K562 (cell line): Measurements from ENCODE around the gene DYNC2LI1. TPM values are rescaled to one million over a fixed set of nuclear protein-coding genes. Genes with fewer than 3 reads are reported as not detected.

Experiments used
- ATAC-seq: fragments of 200-7000 bp; cut with Tn5 transposase; 3 replicates; pipeline ENCODE4 v1.9.1; 2020; ENCODE audit warnings: moderate library complexity
- BruUV-seq: library from RNA; stranded (reverse); fragments of 400-500 nt; replicated peaks from 2 replicates; lab custom pipeline; 2021; lab: Mats Ljungman, UMichigan
- CTCF ChIA-PET: fragments of 300-600 bp; formaldehyde crosslinking; extraction: SDS; loops from one replicate; lab custom pipeline; 2021; ENCODE audit warnings: low intra/inter-chr PET ratio; lab: Yijun Ruan, JAX
- POLR2A ChIA-PET: fragments of 300-600, 350-650 bp; sonication (Branson Sonifier 250); formaldehyde crosslinking; extraction: SDS; loops from one replicate; lab custom pipeline; 2021; ENCODE audit warnings: antibody characterized with exemption, inconsistent platforms; lab: Yijun Ruan, JAX
- DNase-seq, 4 experiments: peaks; one replicate each; pipeline versions ENCODE4 v3.0.0 to v3.0.0-alpha.2; 2011 to 2018; ENCODE audit warnings: low spot score in 3 of 4, mixed read lengths in 3 of 4; ENCODE audit errors: extremely low read depth in 1 of 4
- FAIRE-seq: peaks from 2 replicates; lab custom pipeline; 2011; peaks lifted over from hg19 to GRCh38; lab: Jason Lieb, UNC
- H2AFZ ChIP-seq: 2 replicates; pipeline ENCODE4 v1.6.0; 2011; ENCODE audit warnings: low read depth, low read length, control low read depth, inconsistent platforms
- H3K27ac ChIP-seq: fragments of 200-600 bp; 3 replicates; pipeline ENCODE4 v1.8.0; 2011; ENCODE audit warnings: low read depth, mild to moderate bottlenecking, control low read depth, inconsistent platforms, low read length, moderate library complexity, mixed read lengths; ENCODE audit errors: extremely low read depth
- H3K27me3 ChIP-seq, 2 experiments: fragments of 300-600 bp in 1 of 2; 2 replicates in 1 of 2; 3 replicates in 1 of 2; pipeline versions ENCODE4 v1.6.0 to v1.8.0; 2011; ENCODE audit warnings: inconsistent platforms in 2 of 2, low read length in 2 of 2, mild to moderate bottlenecking in 1 of 2, mixed read lengths in 1 of 2, moderate library complexity in 1 of 2; ENCODE audit not compliant: control insufficient read depth in 2 of 2, insufficient read depth in 2 of 2
- H3K36me3 ChIP-seq: fragments of 300-600 bp; 3 replicates; pipeline ENCODE4 v1.8.0; 2011; ENCODE audit warnings: mild to moderate bottlenecking, low read length, inconsistent platforms; ENCODE audit not compliant: control insufficient read depth, insufficient read depth
- H3K4me1 ChIP-seq, 2 experiments: fragments of 200-600 bp in 1 of 2; replicated peaks in 1 of 2; 2 replicates in 1 of 2; 3 replicates in 1 of 2; pipeline versions ENCODE4 v1.5.1 to v1.8.0; 2011; ENCODE audit warnings: inconsistent platforms in 2 of 2, low read length in 2 of 2, mild to moderate bottlenecking in 1 of 2, mixed read lengths in 1 of 2, moderate library complexity in 1 of 2; ENCODE audit not compliant: control insufficient read depth in 2 of 2, insufficient read depth in 2 of 2
- H3K4me2 ChIP-seq: 2 replicates; pipeline ENCODE4 v1.6.1; 2011; ENCODE audit warnings: low read length, control low read depth, inconsistent platforms, mixed read lengths; ENCODE audit not compliant: insufficient read depth
- H3K4me3 ChIP-seq: fragments of 200-600 bp; sonication (generic), shearing (Covaris generic); 2 replicates; pipeline ENCODE4 v1.5.1; 2016; ENCODE audit warnings: control low read depth, inconsistent platforms
- H3K79me2 ChIP-seq: fragments of 200-600 bp; 3 replicates; pipeline ENCODE4 v1.8.0; 2011; ENCODE audit warnings: low read length, inconsistent platforms; ENCODE audit not compliant: control insufficient read depth, insufficient read depth
- H3K9ac ChIP-seq, 2 experiments: 2 replicates each; pipeline versions ENCODE4 v1.6.0 to v1.6.1; 2011; ENCODE audit warnings: low read depth in 2 of 2, low read length in 2 of 2, control low read depth in 1 of 2, inconsistent platforms in 1 of 2, mild to moderate bottlenecking in 1 of 2, mixed read lengths in 1 of 2; ENCODE audit not compliant: insufficient read depth in 1 of 2
- H3K9me1 ChIP-seq: one replicate; pipeline ENCODE4 v1.6.0; 2011; ENCODE audit warnings: inconsistent platforms, mild to moderate bottlenecking, low read length, moderate library complexity; ENCODE audit not compliant: control insufficient read depth, insufficient read depth
- H3K9me3 ChIP-seq: replicated peaks from 2 replicates; pipeline ENCODE4 v1.5.1; 2011; ENCODE audit warnings: low read depth, low read length, inconsistent platforms; ENCODE audit not compliant: control insufficient read depth, insufficient read depth
- H4K20me1 ChIP-seq: replicated peaks from 2 replicates; pipeline ENCODE4 v1.6.1; 2011; ENCODE audit warnings: low read length, inconsistent platforms, mixed read lengths; ENCODE audit not compliant: control insufficient read depth, insufficient read depth
- ATF6 ChIP-seq: sonication (generic); formaldehyde crosslinking; IDR thresholded peaks from 2 replicates; pipeline ENCODE4 v1.4.0; 2020; ENCODE audit warnings: mild to moderate bottlenecking, missing genetic modification reagents
- FOXM1 ChIP-seq, 2 experiments: fragments of 450-650 bp in 1 of 2; sonication (generic) in 1 of 2; formaldehyde crosslinking in 1 of 2; IDR thresholded peaks; 2 replicates each; pipeline versions ENCODE4 v1.6.1 to v1.9.0; 2017 to 2022; ENCODE audit warnings: low read depth in 2 of 2, mild to moderate bottlenecking in 2 of 2, missing genetic modification reagents in 1 of 2, moderate library complexity in 1 of 2
- MCM5 ChIP-seq: fragments of 450-650 bp; IDR thresholded peaks from 2 replicates; pipeline ENCODE4 v1.6.1; 2016; ENCODE audit warnings: low read depth
- MGA ChIP-seq: fragments of 450-650 bp; IDR thresholded peaks from 2 replicates; pipeline ENCODE4 v1.6.1; 2016; ENCODE audit warnings: mild to moderate bottlenecking, moderate library complexity
- POLR2G ChIP-seq: fragments of 200-400 bp; formaldehyde crosslinking; IDR thresholded peaks from 2 replicates; pipeline ENCODE4 v1.6.1; 2017; ENCODE audit warnings: low read depth, mild to moderate bottlenecking, antibody characterized with exemption, low read length, moderate library complexity
- RUNX1 ChIP-seq: sonication (generic); IDR thresholded peaks from 2 replicates; pipeline ENCODE4 v1.6.1; 2016; ENCODE audit warnings: antibody characterized with exemption, low read depth
- SRSF9 ChIP-seq: fragments of 200-400 bp; formaldehyde crosslinking; IDR thresholded peaks from 2 replicates; pipeline ENCODE4 v1.6.1; 2017; ENCODE audit warnings: low read depth, low read length, borderline replicate concordance
- WGBS: fragments of 100-300 bp; shearing (Covaris generic); methylation state at CpG from one replicate; pipeline ENCODE4 v1.1.6; 2016; ENCODE audit warnings: low coverage, mixed read lengths; ENCODE audit not compliant: insufficient coverage; ENCODE audit errors: missing lambda C conversion rate; 5-methylcytosine and 5-hydroxymethylcytosine counted together
- in situ Hi-C: fragments of 300-500 bp; cut with MboI; formaldehyde crosslinking; loops from 4 replicates; pipeline ENCODE4 v1.15.0; 2018; ENCODE audit warnings: inconsistent platforms, mixed read lengths
- intact Hi-C: fragments of 100-400 bp; cut with micrococcal nuclease; formaldehyde crosslinking; loops from 2 replicates; pipeline ENCODE4 v1.14.2; 2022
- polyA plus RNA-seq, 8 experiments: library from polyadenylated mRNA; depleted of rRNA in 4 of 8; stranded (reverse) in 5 of 8; unstranded in 3 of 8; fragments of >200 nt; fragmentation: Nextera tagmentation in 2 of 8; fragmentation: Illumina TruSeq in 1 of 8; extraction: Ambion mirVana in 2 of 8; extraction: Trizol in 1 of 8; gene quantifications; 2 replicates each; pipeline versions ENCODE4 v1.2.1 to v1.2.3, GENCODE V29; 2011 to 2014; ENCODE audit warnings: inconsistent platforms in 1 of 8, missing spikeins in 1 of 8
- total RNA-seq, 7 experiments: library from RNA; depleted of rRNA in 6 of 7; stranded (reverse); fragments of >200 nt in 6 of 7; fragmentation: Illumina TruSeq in 2 of 7; extraction: Trizol in 2 of 7; gene quantifications; 2 replicates each; pipeline versions ENCODE4 v1.2.1 to v1.2.3, GENCODE V29; 2011 to 2021; ENCODE audit warnings: low replicate concordance in 1 of 7

Gene DYNC2LI1
- total and polyA plus RNA-seq, 9 of the 15 experiments (the other 6 are each of a cell fraction or from before 2014, with no cell fraction given), result 12.5 to 42.2 (median 25.8) TPM

GRCh38 chr2:43729491-43730174 lies 44.2 kb upstream of the DYNC2LI1 start:
- no peak overlapping the region for H3K4me3 ChIP-seq
- H2AFZ ChIP-seq, result no peak overlapping the region
- TF ChIP-seq SRSF9 (no peak), MCM5 (no peak), MGA (no peak), RUNX1 (no peak), POLR2G (no peak), FOXM1 (IDR thresholded peaks at IDR 0.05; ENCODE audit: low read depth) (no peak), FOXM1 (CRISPR knock-in tag; IDR thresholded peaks at IDR 0.05; ENCODE audit: low read depth) (no peak), ATF6 (CRISPR knock-in tag) (no peak)
- no peaks in the 10 kb centered on the region for H3K36me3 ChIP-seq
- FAIRE-seq, result no peak
- WGBS, result 42% methylated on average over 5 of the region's 5 CpGs
- peaks cover 4% of the 10 kb centered on the region; the same call in 1 of the 2 replicates for H3K9me3 ChIP-seq
- intact Hi-C loops, result no loop called here
- H3K9ac ChIP-seq, result no peak overlapping the region
- H3K4me2 ChIP-seq, result no peak overlapping the region
- in situ Hi-C loops, result no loop called here
- no peaks in the 10 kb centered on the region for H3K9me1 ChIP-seq
- CTCF ChIA-PET, result no interaction called here
- H4K20me1 ChIP-seq, result no peaks in the 10 kb centered on the region
- no peak for DNase-seq
- no peak overlapping the region for H3K27ac ChIP-seq
- ATAC-seq, result no peak
- peaks cover 5 to 20% of the 10 kb centered on the region in 2 experiments for H3K4me1 ChIP-seq
- H3K79me2 ChIP-seq, result no peaks in the 10 kb centered on the region
- H3K27me3 ChIP-seq, result no peaks in the 10 kb centered on the region
- BruUV-seq, result no TSS peak
- POLR2A ChIA-PET, result no interaction called here
